ENCODE results near the gene CD19.
"Not testable (repeated sequence)": the region's sequence is repeated elsewhere in the genome, so short reads cannot be mapped to it uniquely, and the experiment has no call there.

CD19 gene

DNA sequence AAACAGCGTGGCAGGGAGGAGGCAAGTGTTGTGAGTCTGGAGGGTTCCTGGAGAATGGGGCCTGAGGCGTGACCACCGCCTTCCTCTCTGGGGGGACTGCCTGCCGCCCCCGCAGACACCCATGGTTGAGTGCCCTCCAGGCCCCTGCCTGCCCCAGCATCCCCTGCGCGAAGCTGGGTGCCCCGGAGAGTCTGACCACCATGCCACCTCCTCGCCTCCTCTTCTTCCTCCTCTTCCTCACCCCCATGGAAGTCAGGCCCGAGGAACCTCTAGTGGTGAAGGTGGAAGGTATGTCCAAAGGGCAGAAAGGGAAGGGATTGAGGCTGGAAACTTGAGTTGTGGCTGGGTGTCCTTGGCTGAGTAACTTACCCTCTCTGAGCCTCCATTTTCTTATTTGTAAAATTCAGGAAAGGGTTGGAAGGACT is at the start of gene CD19:
Gene CD19 (plus strand): TSS at position 171 of the 425 bp plus-strand sequence. CDS start 30 bp downstream, at position 201.
- DNase-seq (ENCODE audit: low read depth) = no peak

GRCh38 chr16:28882551-28883160 is 49.1 kb upstream of the CD19 start:
- DNase-seq (ENCODE audit: low read depth) = no peak

GRCh38 chr16:28883221-28883996 is 48.4 kb upstream of the CD19 start:
- DNase-seq (ENCODE audit: low read depth) = no peak

DNA sequence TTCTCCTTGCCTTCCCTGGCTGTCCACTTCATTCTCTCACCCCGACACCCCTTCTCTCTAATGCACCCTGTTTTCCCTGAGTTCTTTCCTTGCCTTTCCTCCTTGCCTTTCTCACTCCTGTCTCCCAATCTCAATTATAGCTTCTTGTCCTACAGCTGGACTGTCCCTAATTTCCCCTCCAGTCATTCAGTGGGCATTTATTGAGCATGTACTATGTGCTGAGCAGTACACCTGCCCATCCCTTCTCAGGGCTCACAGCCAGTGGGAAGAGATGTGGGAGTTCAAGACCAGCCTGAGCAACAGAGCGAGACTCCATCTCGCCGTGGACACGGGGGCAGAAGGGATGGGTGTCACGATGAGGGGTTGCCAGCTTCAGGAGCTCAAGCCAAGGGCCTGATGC is 47.7 kb upstream of the CD19 start:
- DNase-seq (ENCODE audit: low read depth) = no peak

DNA sequence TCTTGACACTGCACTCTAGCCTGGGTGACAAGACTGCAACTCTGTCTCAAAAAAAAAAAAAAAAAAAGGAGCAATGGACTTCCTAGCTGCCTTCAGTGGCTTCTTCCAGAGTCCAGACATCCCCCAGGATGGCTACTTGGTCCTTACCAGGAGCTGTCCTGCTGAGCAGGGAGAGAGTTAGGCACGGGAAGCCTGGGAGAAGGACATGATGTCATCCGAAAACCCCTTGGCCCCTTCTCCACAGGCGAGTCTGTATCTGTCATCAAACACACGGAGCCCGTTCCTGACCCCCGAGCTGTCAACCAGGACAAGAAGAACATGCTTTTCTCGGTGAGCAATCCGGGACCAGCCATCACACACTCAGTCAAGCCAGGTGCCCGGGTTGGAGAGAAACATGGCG is 44.8 kb upstream of the CD19 start:
- DNase-seq (ENCODE audit: low read depth) = no peak

- not testable (repeated sequence) for DNase-seq (ENCODE audit: low read depth)
Observed at GRCh38 chr16:28890355-28890754, 41.4 kb upstream of the CD19 start.

- DNase-seq (ENCODE audit: low read depth) = no peak
Observed at GRCh38 chr16:28891964-28892890, 39.5 kb upstream of the CD19 start.

GRCh38 chr16:28893291-28893690 is 38.5 kb upstream of the CD19 start:
- DNase-seq (ENCODE audit: low read depth) = no peak

GRCh38 chr16:28895609-28896008 is 36.2 kb upstream of the CD19 start:
- no peak for DNase-seq (ENCODE audit: low read depth)

DNA sequence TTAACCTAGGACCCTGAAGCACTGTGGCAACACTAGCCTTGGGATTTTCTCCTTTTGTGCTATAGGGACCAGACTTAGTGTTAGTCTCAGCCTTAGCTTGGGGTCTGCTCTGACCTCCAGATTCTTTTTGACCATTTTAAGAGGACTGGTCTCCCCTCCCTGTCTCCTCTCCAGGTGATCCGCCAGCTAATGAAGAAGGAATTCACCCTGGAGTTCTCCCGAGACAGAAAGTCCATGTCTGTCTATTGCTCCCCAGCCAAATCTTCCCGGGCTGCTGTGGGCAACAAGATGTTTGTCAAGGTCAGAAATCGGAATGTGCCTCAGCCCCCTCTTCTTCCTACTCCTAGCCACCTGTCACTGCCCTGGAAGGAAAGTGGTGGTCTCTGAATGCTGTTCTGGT is 33.9 kb upstream of the CD19 start:
- no peak for DNase-seq (ENCODE audit: low read depth)

DNA sequence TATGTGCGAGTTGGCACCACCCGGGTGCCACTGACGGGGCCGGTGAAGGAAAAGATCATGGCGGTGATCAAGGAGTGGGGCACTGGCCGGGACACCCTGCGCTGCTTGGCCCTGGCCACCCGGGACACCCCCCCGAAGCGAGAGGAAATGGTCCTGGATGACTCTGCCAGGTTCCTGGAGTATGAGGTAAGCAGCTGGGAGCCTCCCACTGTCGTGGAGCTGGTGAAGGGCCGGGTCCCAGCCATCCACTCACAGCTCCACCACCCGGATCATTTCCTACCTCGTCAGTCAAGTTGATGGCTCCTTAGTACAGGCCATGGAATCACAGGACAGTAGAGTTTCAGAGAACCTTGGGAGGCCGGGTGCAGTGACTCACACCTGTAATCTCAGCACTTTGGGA is 33.5 kb upstream of the CD19 start:
- DNase-seq (ENCODE audit: low read depth) = no peak

DNA sequence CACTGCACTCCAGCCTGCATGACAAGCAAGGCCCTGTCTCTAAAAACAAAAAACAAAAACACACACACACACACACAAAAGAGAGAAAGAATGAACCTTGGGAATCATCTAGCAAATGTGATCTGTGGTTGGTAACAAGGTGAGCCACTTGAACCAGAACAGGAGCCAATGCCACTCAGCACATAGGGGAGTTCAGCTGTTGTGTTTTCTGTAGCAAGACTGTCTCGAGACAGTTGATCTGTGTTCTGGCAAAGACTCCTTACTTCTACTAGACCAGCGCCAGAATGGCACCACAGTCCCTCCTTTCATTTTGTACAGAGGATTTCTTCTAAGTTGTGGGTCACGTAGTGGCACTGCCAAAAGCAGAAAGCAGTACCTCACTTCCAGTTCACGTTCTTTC is 32.8 kb upstream of the CD19 start:
- DNase-seq (ENCODE audit: low read depth) = no peak

GRCh38 chr16:28899882-28900590 is 31.7 kb upstream of the CD19 start:
- no peak for DNase-seq (ENCODE audit: low read depth)

- DNase-seq (ENCODE audit: low read depth) = no peak
Observed at GRCh38 chr16:28900601-28901000, 31.2 kb upstream of the CD19 start.

- no peak for DNase-seq (ENCODE audit: low read depth)
Observed at GRCh38 chr16:28901862-28902261, 29.9 kb upstream of the CD19 start.

DNA sequence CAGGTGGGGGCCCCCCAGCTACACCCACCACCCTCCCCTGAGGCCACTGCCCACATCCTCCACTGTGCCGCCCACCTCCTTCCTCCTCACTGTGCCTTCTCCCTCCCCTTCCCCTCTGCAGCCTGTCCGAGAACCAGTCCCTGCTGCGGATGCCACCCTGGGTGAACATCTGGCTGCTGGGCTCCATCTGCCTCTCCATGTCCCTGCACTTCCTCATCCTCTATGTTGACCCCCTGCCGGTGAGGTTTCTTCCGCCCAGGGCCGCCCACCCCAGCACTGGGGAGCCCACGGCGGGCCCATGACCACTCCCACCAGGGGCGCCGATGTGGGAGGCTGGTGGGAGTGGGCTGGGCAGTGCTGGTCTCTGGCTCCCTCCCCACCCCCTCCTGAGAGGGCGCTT is 28.9 kb upstream of the CD19 start:
- no peak for DNase-seq (ENCODE audit: low read depth)

- DNase-seq (ENCODE audit: low read depth) = no peak
Observed at GRCh38 chr16:28903344-28904042, 28.3 kb upstream of the CD19 start.

DNA sequence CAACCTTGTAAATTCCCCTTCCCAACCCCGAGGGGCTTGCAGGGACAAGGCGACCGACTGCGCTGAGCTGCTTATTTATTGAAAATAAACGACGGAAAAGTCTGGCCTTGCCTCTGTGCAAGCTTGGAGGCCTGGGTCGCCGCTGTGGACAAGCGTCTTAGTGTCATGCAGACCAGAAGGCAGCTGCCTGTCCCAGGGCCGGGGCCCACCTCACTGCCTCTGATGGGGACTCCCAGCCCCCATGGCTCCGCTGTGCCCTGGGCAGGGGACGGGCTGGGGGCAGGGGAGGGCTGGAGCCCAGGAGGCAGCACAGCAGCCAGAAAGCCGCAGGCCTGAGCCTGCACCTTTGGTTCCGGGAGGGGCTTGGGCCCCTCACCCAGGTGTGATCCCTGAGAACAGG is 27.4 kb upstream of the CD19 start:
- no peak for DNase-seq (ENCODE audit: low read depth)

- no peak for DNase-seq (ENCODE audit: low read depth)
Observed at GRCh38 chr16:28904828-28905227, 26.9 kb upstream of the CD19 start.

DNA sequence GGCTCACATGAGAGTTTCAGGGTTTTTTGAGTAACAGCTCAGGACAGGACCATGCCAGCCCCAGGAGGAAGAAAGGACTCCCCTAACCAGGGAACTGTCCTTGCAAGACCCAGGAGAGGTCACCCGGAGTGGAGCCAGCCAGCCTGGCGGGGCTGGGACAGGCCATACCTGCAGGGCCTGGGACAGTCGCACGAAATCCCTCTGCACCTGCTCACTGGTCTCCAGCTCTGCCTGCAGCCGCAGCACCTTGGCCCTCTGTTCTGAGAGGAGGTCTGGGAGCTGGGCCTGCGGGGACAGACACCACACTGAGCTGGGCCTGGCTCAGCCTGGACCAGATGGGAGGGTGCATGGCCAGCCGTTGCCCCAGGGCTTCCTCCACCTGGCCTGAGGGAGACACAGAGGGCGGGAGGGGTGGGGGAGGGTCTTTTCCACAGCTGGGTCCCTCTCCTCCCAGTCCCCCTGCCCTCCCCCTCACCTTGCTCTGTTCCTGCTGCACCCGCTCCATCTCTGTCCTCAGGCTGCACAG is 26.5 kb upstream of the CD19 start:
- DNase-seq (ENCODE audit: low read depth) = no peak

- DNase-seq (ENCODE audit: low read depth) = no peak
Observed at GRCh38 chr16:28905800-28906372, 25.9 kb upstream of the CD19 start.

All from stimulated activated CD8-positive, alpha-beta memory T cell treated with anti-CD3 and anti-CD28 coated beads, Interleukin-12 subunit alpha, Interleukin-12 subunit beta, amount 100 ng/mL, for 4 hours (primary cell).